HepG2 (cell line): ENCODE data around the gene E2F8. TPM values are rescaled to one million over a fixed set of nuclear protein-coding genes. Genes with fewer than 3 reads are reported as not detected.

Experiments
- ATAC-seq: fragments of 200-7000 bp; cut with Tn5 transposase; 3 replicates; pipeline ENCODE4 v1.9.1; 2020; ENCODE audit warnings: mild to moderate bottlenecking, moderate library complexity
- BruUV-seq: library from RNA; stranded (reverse); fragments of 400-500 nt; replicated peaks from 2 replicates; lab custom pipeline; 2021; lab: Mats Ljungman, UMichigan
- CTCF ChIA-PET: fragments of 300-600 bp; formaldehyde crosslinking; extraction: SDS; loops from one replicate; lab custom pipeline; 2021; ENCODE audit warnings: low total read pairs, inconsistent platforms, low intra/inter-chr PET ratio; lab: Yijun Ruan, JAX
- POLR2A ChIA-PET: fragments of 350-600 bp; sonication (Branson Sonifier 250); formaldehyde crosslinking; loops from one replicate; lab custom pipeline; 2020; ENCODE audit warnings: antibody characterized with exemption, inconsistent platforms; lab: Yijun Ruan, JAX
- DNase-seq: peaks from one replicate; pipeline ENCODE4 v3.0.0-alpha.2; 2015; ENCODE audit warnings: low spot score
- FAIRE-seq: peaks from 3 replicates; lab custom pipeline; 2011; peaks lifted over from hg19 to GRCh38; lab: Jason Lieb, UNC
- H2AFZ ChIP-seq: one replicate; pipeline ENCODE4 v1.6.1; 2011; ENCODE audit warnings: low read length, inconsistent platforms
- H3K27ac ChIP-seq: fragments of 300-600 bp; 3 replicates; pipeline ENCODE4 v1.8.0; 2011; ENCODE audit warnings: mixed run types, mild to moderate bottlenecking, mixed read lengths, low read length, inconsistent platforms; ENCODE audit not compliant: insufficient read depth; ENCODE audit errors: extremely low read length
- H3K27me3 ChIP-seq, 2 experiments: fragments of 200-600 bp in 1 of 2; 2 replicates in 1 of 2; 3 replicates in 1 of 2; pipeline versions ENCODE4 v1.6.0 to v1.8.0; 2011; ENCODE audit warnings: low read length in 2 of 2, mild to moderate bottlenecking in 2 of 2, moderate library complexity in 2 of 2, inconsistent platforms in 1 of 2; ENCODE audit not compliant: insufficient read depth in 2 of 2, control insufficient read depth in 1 of 2
- H3K36me3 ChIP-seq, 2 experiments: fragments of 200-600 bp in 1 of 2; replicated peaks in 1 of 2; 2 replicates in 1 of 2; 3 replicates in 1 of 2; pipeline versions ENCODE4 v1.5.1 to v1.8.0; 2011; ENCODE audit warnings: low read length in 2 of 2, inconsistent platforms in 1 of 2; ENCODE audit not compliant: insufficient read depth in 2 of 2, control insufficient read depth in 1 of 2
- H3K4me1 ChIP-seq: 2 replicates; pipeline ENCODE4 v1.5.1; 2012; ENCODE audit warnings: low read length, inconsistent platforms; ENCODE audit not compliant: insufficient read depth
- H3K4me2 ChIP-seq: 2 replicates; pipeline ENCODE4 v1.6.0; 2011; ENCODE audit warnings: low read depth, low read length, inconsistent platforms
- H3K4me3 ChIP-seq, 3 experiments: fragments of 200-600 bp in 1 of 3; sonication (generic), shearing (Covaris generic) in 1 of 3; replicated peaks in 1 of 3; 2 replicates each; pipeline ENCODE4 v1.5.1; 2011 to 2016; ENCODE audit warnings: low read length in 3 of 3, inconsistent platforms in 2 of 3, low read depth in 2 of 3, mild to moderate bottlenecking in 2 of 3, control low read depth in 1 of 3, mixed read lengths in 1 of 3; ENCODE audit not compliant: insufficient read depth in 1 of 3
- H3K79me2 ChIP-seq: one replicate; pipeline ENCODE4 v1.6.1; 2011; ENCODE audit warnings: low read length, inconsistent platforms; ENCODE audit not compliant: insufficient read depth
- H3K9ac ChIP-seq: 2 replicates; pipeline ENCODE4 v1.6.0; 2011; ENCODE audit warnings: mild to moderate bottlenecking, low read depth, low read length, inconsistent platforms; ENCODE audit not compliant: insufficient read depth
- H3K9me3 ChIP-seq: 2 replicates; pipeline ENCODE4 v1.5.1; 2012; ENCODE audit warnings: mild to moderate bottlenecking, low read length
- H4K20me1 ChIP-seq: 2 replicates; pipeline ENCODE4 v1.6.0; 2011; ENCODE audit warnings: inconsistent platforms, mild to moderate bottlenecking, low read length, moderate library complexity; ENCODE audit not compliant: insufficient read depth
- BCL6 ChIP-seq: IDR thresholded peaks from 2 replicates; pipeline ENCODE4 v1.6.1; 2016; ENCODE audit warnings: missing genetic modification reagents, missing compliant biosample characterization
- BRD4 ChIP-seq: sonication (generic); formaldehyde crosslinking; IDR thresholded peaks from 2 replicates; pipeline ENCODE4 v1.4.0; 2020; ENCODE audit warnings: missing genetic modification reagents
- CBFB ChIP-seq: sonication (generic); formaldehyde crosslinking; IDR thresholded peaks from 2 replicates; pipeline ENCODE4 v1.4.0; 2020; ENCODE audit warnings: missing genetic modification reagents
- EZH2 ChIP-seq: conservative IDR thresholded peaks from 2 replicates; pipeline ENCODE4 v1.6.1; 2012; ENCODE audit warnings: mild to moderate bottlenecking, low read depth, low read length, moderate library complexity
- FOXA3 ChIP-seq: IDR thresholded peaks from 2 replicates; pipeline ENCODE4 v1.6.1; 2016; ENCODE audit warnings: missing genetic modification reagents, missing compliant biosample characterization
- NFIC ChIP-seq: IDR thresholded peaks from 2 replicates; pipeline ENCODE4 v1.6.1; 2012; ENCODE audit warnings: mild to moderate bottlenecking, low read length, inconsistent platforms
- PITX1 ChIP-seq: sonication (generic); formaldehyde crosslinking; IDR thresholded peaks from 2 replicates; pipeline ENCODE4 v1.5.1; 2020; ENCODE audit warnings: mild to moderate bottlenecking, missing genetic modification reagents
- SALL1 ChIP-seq: sonication (generic); formaldehyde crosslinking; IDR thresholded peaks from 2 replicates; pipeline ENCODE4 v1.8.0; 2022; ENCODE audit warnings: mild to moderate bottlenecking, missing genetic modification reagents
- SOX13 ChIP-seq, 3 experiments: fragments of 450-650 bp in 1 of 3; sonication (generic) in 1 of 3; formaldehyde crosslinking in 1 of 3; IDR thresholded peaks in 2 of 3; conservative IDR thresholded peaks in 1 of 3; 2 replicates each; pipeline versions ENCODE4 v1.5.0 to v1.6.1; 2016 to 2020; ENCODE audit warnings: antibody characterized with exemption in 1 of 3, mild to moderate bottlenecking in 1 of 3, missing compliant biosample characterization in 1 of 3, missing genetic modification reagents in 1 of 3, moderate library complexity in 1 of 3
- SOX6 ChIP-seq, 2 experiments: fragments of 450-650 bp in 1 of 2; sonication (generic) in 1 of 2; formaldehyde crosslinking in 1 of 2; IDR thresholded peaks; 2 replicates each; pipeline versions ENCODE4 v1.4.0 to v1.6.1; 2017 to 2020; ENCODE audit warnings: antibody characterized with exemption in 1 of 2, mild to moderate bottlenecking in 1 of 2, missing genetic modification reagents in 1 of 2
- SP5 ChIP-seq: IDR thresholded peaks from 2 replicates; pipeline ENCODE4 v1.6.1; 2016; ENCODE audit warnings: low read depth, borderline replicate concordance
- TCF7 ChIP-seq: sonication (generic); IDR thresholded peaks from 2 replicates; pipeline ENCODE4 v1.6.1; 2016; ENCODE audit warnings: antibody characterized with exemption, low read depth
- ZSCAN29 ChIP-seq: sonication (generic); formaldehyde crosslinking; conservative IDR thresholded peaks from 2 replicates; pipeline ENCODE4 v1.4.0; 2020; ENCODE audit warnings: mild to moderate bottlenecking, missing genetic modification reagents
- WGBS: methylation state at CpG from one replicate; pipeline ENCODE4 v1.1.6; 2017; ENCODE audit warnings: low lambda C conversion rate; 5-methylcytosine and 5-hydroxymethylcytosine counted together
- in situ Hi-C: cut with HindIII; loops from 2 replicates; pipeline ENCODE4 v1.10.0; 2017; ENCODE audit warnings: low pct_unique_long_range_greater_than_20kb; ENCODE audit not compliant: extremely low pct_ligation_motif_present
- intact Hi-C: fragments of 100-400 bp; cut with micrococcal nuclease; formaldehyde crosslinking; loops from one replicate; pipeline ENCODE4 v1.10.0; 2022; ENCODE audit not compliant: unreplicated experiment
- polyA plus RNA-seq, 8 experiments: library from polyadenylated mRNA; depleted of rRNA in 3 of 8; stranded (reverse) in 7 of 8; unstranded in 1 of 8; fragments of >200 nt; fragmentation: Illumina TruSeq in 4 of 8; extraction: Trizol in 4 of 8; gene quantifications; 2 replicates each; pipeline versions ENCODE4 v1.2.1 to v1.2.3, GENCODE V29; 2011 to 2016; ENCODE audit warnings: low read depth in 4 of 8, missing spikeins in 1 of 8, mixed read lengths in 1 of 8; ENCODE audit not compliant: insufficient read depth in 1 of 8
- total RNA-seq, 5 experiments: library from RNA; depleted of rRNA; stranded (reverse); fragments of >200 nt; fragmentation: Illumina TruSeq; extraction: Trizol; gene quantifications; 2 replicates each; pipeline ENCODE4 v1.2.3, GENCODE V29; 2016; ENCODE audit warnings: low read depth in 1 of 5
- TF ChIP-seq, protein P1 (sequence below): sonication (generic); formaldehyde crosslinking; conservative IDR thresholded peaks from 2 replicates; pipeline ENCODE4 v1.4.0; 2020; ENCODE audit warnings: mild to moderate bottlenecking, missing genetic modification reagents, moderate library complexity
- TF ChIP-seq, protein P2 (sequence below): sonication (generic); formaldehyde crosslinking; IDR thresholded peaks from 2 replicates; pipeline ENCODE4 v1.8.0; 2022; ENCODE audit warnings: low read depth, missing genetic modification reagents
- TF ChIP-seq, protein P3 (sequence below): IDR thresholded peaks from 2 replicates; pipeline ENCODE4 v1.4.0; 2020; ENCODE audit warnings: mild to moderate bottlenecking, missing genetic modification reagents

E2F8 gene
- total and polyA plus RNA-seq, 2 of the 13 experiments (the other 11 are each of a cell fraction or from before 2014, with no cell fraction given) = 3.3 to 8.9 TPM

DNA sequence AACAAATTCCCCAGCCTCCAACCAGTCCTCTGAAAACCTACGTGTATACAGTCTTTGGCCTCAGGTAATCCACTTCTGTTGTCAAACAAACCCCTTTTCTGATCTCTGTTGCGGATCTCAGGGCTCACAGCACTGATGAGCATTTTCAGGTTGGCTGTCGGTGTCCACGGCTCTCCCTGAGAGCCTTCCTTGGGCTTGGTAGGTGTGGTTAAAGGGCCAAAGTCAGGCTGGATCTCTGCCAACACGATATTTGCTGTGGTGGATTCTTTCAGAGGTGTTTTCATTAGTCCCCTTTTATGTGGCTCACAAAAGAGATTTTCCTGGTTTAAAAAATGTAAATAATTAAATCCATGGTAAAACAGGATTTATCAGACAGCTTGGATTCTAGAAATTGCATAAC is 2.9 kb downstream of the E2F8 start:
- intact Hi-C loops (no loop called here), in situ Hi-C loops (no loop called here)
- ChIA-PET CTCF (no interaction called here), POLR2A (no interaction called here)
- peaks cover 30% of the 10 kb centered on the region for H3K4me1 ChIP-seq
- H3K36me3 ChIP-seq = peaks cover 4 to 18% of the 10 kb centered on the region in 2 experiments
- no peak; the same call in 2 of the 3 replicates for ATAC-seq
- no TSS peak for BruUV-seq
- no peak overlapping the region for H2AFZ ChIP-seq
- DNase-seq = peak; percentile 66
- 19% methylated on average over 4 of the region's 5 CpGs for WGBS
- peaks cover 9% of the 10 kb centered on the region for H3K79me2 ChIP-seq
- H4K20me1 ChIP-seq = no peaks in the 10 kb centered on the region
- no peaks in the 10 kb centered on the region for H3K9me3 ChIP-seq
- no peaks in the 10 kb centered on the region; a peak in 1 of 5 replicates for H3K27me3 ChIP-seq
- H3K4me2 ChIP-seq = peak overlapping the region; percentile 81
- H3K9ac ChIP-seq = no peak overlapping the region
- H3K4me3 ChIP-seq = no peak overlapping the region
- FAIRE-seq = peak; percentile 88
- no peak overlapping the region for H3K27ac ChIP-seq
- TF ChIP-seq, protein P1, sequence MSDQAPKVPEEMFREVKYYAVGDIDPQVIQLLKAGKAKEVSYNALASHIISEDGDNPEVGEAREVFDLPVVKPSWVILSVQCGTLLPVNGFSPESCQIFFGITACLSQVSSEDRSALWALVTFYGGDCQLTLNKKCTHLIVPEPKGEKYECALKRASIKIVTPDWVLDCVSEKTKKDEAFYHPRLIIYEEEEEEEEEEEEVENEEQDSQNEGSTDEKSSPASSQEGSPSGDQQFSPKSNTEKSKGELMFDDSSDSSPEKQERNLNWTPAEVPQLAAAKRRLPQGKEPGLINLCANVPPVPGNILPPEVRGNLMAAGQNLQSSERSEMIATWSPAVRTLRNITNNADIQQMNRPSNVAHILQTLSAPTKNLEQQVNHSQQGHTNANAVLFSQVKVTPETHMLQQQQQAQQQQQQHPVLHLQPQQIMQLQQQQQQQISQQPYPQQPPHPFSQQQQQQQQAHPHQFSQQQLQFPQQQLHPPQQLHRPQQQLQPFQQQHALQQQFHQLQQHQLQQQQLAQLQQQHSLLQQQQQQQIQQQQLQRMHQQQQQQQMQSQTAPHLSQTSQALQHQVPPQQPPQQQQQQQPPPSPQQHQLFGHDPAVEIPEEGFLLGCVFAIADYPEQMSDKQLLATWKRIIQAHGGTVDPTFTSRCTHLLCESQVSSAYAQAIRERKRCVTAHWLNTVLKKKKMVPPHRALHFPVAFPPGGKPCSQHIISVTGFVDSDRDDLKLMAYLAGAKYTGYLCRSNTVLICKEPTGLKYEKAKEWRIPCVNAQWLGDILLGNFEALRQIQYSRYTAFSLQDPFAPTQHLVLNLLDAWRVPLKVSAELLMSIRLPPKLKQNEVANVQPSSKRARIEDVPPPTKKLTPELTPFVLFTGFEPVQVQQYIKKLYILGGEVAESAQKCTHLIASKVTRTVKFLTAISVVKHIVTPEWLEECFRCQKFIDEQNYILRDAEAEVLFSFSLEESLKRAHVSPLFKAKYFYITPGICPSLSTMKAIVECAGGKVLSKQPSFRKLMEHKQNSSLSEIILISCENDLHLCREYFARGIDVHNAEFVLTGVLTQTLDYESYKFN (CRISPR knock-in tag) = peak; percentile 36; the same call in 1 of the 2 replicates
- TF ChIP-seq ZSCAN29 (CRISPR knock-in tag) (0 out of 2 replicates have a peak, but pooled peaks have one; percentile 63), SOX13 (IDR thresholded peaks at IDR 0.05) (no peak), SOX13 (CRISPR knock-in tag; conservative IDR thresholded peaks at IDR 0.05 in 1 of 2, IDR thresholded peaks at IDR 0.05 in 1 of 2) (0 out of 4 replicates have a peak, but pooled peaks of 1 of the 2 experiments have one; percentile 30), EZH2 (no peak), SOX6 (IDR thresholded peaks at IDR 0.05) (no peak), SOX6 (CRISPR knock-in tag; IDR thresholded peaks at IDR 0.05) (no peak), SALL1 (CRISPR knock-in tag) (peak; percentile 29; the same call in 1 of the 2 replicates), PITX1 (CRISPR knock-in tag) (0 out of 2 replicates have a peak, but pooled peaks have one; percentile 13), BCL6 (CRISPR knock-in tag) (0 out of 2 replicates have a peak, but pooled peaks have one; percentile 16), BRD4 (CRISPR knock-in tag) (no peak), FOXA3 (CRISPR knock-in tag) (0 out of 2 replicates have a peak, but pooled peaks have one; percentile 16), SP5 (CRISPR knock-in tag) (peak; percentile 50; the same call in 1 of the 2 replicates), CBFB (CRISPR knock-in tag) (no peak), TCF7 (peak; percentile 59), NFIC (peak; percentile 78)
- TF ChIP-seq, protein P2, sequence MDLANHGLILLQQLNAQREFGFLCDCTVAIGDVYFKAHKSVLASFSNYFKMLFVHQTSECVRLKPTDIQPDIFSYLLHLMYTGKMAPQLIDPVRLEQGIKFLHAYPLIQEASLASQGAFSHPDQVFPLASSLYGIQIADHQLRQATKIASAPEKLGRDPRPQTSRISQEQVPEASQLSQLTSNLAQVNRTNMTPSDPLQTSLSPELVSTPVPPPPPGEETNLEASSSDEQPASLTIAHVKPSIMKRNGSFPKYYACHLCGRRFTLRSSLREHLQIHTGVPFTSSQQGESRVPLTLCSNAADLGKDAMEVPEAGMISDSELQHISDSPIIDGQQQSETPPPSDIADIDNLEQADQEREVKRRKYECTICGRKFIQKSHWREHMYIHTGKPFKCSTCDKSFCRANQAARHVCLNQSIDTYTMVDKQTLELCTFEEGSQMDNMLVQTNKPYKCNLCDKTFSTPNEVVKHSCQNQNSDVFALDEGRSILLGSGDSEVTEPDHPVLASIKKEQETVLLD (CRISPR knock-in tag) = no peak
- TF ChIP-seq, protein P3, sequence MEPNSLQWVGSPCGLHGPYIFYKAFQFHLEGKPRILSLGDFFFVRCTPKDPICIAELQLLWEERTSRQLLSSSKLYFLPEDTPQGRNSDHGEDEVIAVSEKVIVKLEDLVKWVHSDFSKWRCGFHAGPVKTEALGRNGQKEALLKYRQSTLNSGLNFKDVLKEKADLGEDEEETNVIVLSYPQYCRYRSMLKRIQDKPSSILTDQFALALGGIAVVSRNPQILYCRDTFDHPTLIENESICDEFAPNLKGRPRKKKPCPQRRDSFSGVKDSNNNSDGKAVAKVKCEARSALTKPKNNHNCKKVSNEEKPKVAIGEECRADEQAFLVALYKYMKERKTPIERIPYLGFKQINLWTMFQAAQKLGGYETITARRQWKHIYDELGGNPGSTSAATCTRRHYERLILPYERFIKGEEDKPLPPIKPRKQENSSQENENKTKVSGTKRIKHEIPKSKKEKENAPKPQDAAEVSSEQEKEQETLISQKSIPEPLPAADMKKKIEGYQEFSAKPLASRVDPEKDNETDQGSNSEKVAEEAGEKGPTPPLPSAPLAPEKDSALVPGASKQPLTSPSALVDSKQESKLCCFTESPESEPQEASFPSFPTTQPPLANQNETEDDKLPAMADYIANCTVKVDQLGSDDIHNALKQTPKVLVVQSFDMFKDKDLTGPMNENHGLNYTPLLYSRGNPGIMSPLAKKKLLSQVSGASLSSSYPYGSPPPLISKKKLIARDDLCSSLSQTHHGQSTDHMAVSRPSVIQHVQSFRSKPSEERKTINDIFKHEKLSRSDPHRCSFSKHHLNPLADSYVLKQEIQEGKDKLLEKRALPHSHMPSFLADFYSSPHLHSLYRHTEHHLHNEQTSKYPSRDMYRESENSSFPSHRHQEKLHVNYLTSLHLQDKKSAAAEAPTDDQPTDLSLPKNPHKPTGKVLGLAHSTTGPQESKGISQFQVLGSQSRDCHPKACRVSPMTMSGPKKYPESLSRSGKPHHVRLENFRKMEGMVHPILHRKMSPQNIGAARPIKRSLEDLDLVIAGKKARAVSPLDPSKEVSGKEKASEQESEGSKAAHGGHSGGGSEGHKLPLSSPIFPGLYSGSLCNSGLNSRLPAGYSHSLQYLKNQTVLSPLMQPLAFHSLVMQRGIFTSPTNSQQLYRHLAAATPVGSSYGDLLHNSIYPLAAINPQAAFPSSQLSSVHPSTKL = peak; percentile 23; the same call in 1 of the 2 replicates
